ENCODE measurements around the gene PDE8B.
A peak's percentile ranks its signal among the peaks of the same experiment; 100 is the strongest.

PDE8B gene

DNA sequence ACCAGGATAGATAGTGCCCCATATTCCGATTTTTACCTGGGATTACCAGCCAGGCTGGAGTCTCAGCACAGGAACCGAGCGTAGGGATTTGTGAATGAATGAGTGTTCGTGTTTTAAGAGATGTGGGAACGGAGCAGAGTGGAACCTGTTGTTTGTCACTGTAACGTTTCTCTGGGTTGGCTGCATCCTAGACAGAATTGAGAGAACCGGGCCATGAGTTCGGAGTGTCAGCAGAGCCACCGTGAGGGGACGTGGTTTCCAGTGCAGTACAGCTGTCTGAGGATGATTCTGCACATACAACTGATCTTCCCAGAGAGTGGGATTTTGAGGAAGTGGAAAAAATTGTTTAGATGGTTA, 1.2 kb downstream of the PDE8B start:
- no peak for ATAC-seq (ENCODE audit: insufficient read depth, low read depth)
- no peak overlapping the region for H3K27ac ChIP-seq (ENCODE audit: low read length)
- no peak overlapping the region for H2AFZ ChIP-seq (ENCODE audit: low read depth, low read length)
- H4K20me1 ChIP-seq (ENCODE audit: insufficient read depth, low read length) = no peaks in the 10 kb centered on the region
- H3K27me3 ChIP-seq (ENCODE audit: insufficient read depth, low read length, poor library complexity) = peaks cover 13% of the 10 kb centered on the region
- no peak for DNase-seq
- no peaks in the 10 kb centered on the region for H3K9me3 ChIP-seq (ENCODE audit: insufficient read depth, low read length, severe bottlenecking)
- H3K36me3 ChIP-seq (ENCODE audit: insufficient read depth, low read length) = no peaks in the 10 kb centered on the region
- H3K9ac ChIP-seq (ENCODE audit: low read depth, low read length) = no peak overlapping the region
- H3K4me2 ChIP-seq (ENCODE audit: insufficient read depth, low read length) = no peak overlapping the region
- no peak overlapping the region for H3K4me3 ChIP-seq (ENCODE audit: low read depth in 1 of 2, low read length in 2 of 2)
- no peaks in the 10 kb centered on the region for H3K4me1 ChIP-seq (ENCODE audit: insufficient read depth, low read length)
- no peaks in the 10 kb centered on the region for H3K79me2 ChIP-seq (ENCODE audit: insufficient read depth, low read length)
- TF ChIP-seq, protein P1, sequence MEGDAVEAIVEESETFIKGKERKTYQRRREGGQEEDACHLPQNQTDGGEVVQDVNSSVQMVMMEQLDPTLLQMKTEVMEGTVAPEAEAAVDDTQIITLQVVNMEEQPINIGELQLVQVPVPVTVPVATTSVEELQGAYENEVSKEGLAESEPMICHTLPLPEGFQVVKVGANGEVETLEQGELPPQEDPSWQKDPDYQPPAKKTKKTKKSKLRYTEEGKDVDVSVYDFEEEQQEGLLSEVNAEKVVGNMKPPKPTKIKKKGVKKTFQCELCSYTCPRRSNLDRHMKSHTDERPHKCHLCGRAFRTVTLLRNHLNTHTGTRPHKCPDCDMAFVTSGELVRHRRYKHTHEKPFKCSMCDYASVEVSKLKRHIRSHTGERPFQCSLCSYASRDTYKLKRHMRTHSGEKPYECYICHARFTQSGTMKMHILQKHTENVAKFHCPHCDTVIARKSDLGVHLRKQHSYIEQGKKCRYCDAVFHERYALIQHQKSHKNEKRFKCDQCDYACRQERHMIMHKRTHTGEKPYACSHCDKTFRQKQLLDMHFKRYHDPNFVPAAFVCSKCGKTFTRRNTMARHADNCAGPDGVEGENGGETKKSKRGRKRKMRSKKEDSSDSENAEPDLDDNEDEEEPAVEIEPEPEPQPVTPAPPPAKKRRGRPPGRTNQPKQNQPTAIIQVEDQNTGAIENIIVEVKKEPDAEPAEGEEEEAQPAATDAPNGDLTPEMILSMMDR (IDR thresholded peaks at IDR 0.05; ENCODE audit: borderline replicate concordance, extremely low read depth, low read length, poor library complexity, severe bottlenecking) = no peak
- TF ChIP-seq EZH2 (IDR thresholded peaks at IDR 0.05; ENCODE audit: borderline replicate concordance, low read depth, low read length, severe bottlenecking) = no peak

DNA sequence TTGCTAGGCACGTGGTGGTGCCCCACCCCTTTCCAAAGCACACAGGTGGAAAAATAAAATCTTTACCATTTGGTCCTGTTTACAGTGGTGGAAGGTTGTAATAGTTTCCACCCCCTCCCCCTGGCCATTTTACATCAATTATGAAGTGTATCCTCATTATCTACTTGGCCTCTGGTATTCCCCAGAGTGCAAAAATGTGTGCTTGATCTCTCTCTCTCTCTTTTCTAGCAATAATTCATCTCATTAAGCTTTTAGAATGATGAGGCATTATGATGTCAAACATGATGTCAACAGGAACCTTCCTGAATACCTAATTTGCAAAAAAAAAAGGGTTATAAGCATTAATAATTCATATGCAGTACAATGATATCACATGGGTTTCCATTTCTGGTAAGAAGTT, 3.1 kb downstream of the PDE8B start:
- Histone ChIP-seq H3K4me2 (ENCODE audit: insufficient read depth, low read length) (no peak overlapping the region), H3K36me3 (ENCODE audit: insufficient read depth, low read length) (no peaks in the 10 kb centered on the region), H3K27me3 (ENCODE audit: insufficient read depth, low read length, poor library complexity) (peaks cover 8% of the 10 kb centered on the region), H3K9me3 (ENCODE audit: insufficient read depth, low read length, severe bottlenecking) (no peaks in the 10 kb centered on the region), H3K79me2 (ENCODE audit: insufficient read depth, low read length) (no peaks in the 10 kb centered on the region), H4K20me1 (ENCODE audit: insufficient read depth, low read length) (no peaks in the 10 kb centered on the region), H3K4me1 (ENCODE audit: insufficient read depth, low read length) (no peaks in the 10 kb centered on the region), H3K9ac (ENCODE audit: low read depth, low read length) (no peak overlapping the region), H2AFZ (ENCODE audit: low read depth, low read length) (no peak overlapping the region), H3K27ac (ENCODE audit: low read length) (no peak overlapping the region), H3K4me3 (ENCODE audit: low read depth in 1 of 2, low read length in 2 of 2) (no peak overlapping the region)
- DNase-seq = no peak
- no peak for ATAC-seq (ENCODE audit: insufficient read depth, low read depth)
- TF ChIP-seq, protein P1 (IDR thresholded peaks at IDR 0.05; ENCODE audit: borderline replicate concordance, extremely low read depth, low read length, poor library complexity, severe bottlenecking) = no peak

DNA sequence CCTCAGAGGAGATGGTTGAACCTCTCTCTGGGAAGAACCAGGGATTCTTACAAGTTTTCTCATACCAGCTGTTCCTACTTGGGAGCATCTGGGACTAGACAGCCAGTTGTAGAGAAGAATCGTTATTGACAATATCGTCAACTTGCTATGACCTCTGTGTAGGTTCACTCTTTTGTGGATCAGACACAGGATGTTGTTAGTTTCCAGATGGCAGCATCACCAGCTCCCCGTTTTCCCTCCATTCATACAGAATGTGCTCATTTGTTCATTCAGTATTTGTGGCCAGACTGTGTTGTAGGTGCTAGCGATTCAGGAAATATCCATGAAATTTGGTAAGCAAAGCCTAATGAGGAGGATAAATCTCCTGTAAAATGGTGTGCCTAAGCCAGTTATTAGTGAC, 3.7 kb downstream of the PDE8B start:
- no peaks in the 10 kb centered on the region for H3K9me3 ChIP-seq (ENCODE audit: insufficient read depth, low read length, severe bottlenecking)
- H2AFZ ChIP-seq (ENCODE audit: low read depth, low read length) = no peak overlapping the region
- no peak for DNase-seq
- no peaks in the 10 kb centered on the region for H4K20me1 ChIP-seq (ENCODE audit: insufficient read depth, low read length)
- no peak overlapping the region for H3K27ac ChIP-seq (ENCODE audit: low read length)
- no peaks in the 10 kb centered on the region for H3K4me1 ChIP-seq (ENCODE audit: insufficient read depth, low read length)
- H3K9ac ChIP-seq (ENCODE audit: low read depth, low read length) = no peak overlapping the region
- no peaks in the 10 kb centered on the region for H3K79me2 ChIP-seq (ENCODE audit: insufficient read depth, low read length)
- ATAC-seq (ENCODE audit: insufficient read depth, low read depth) = no peak
- H3K27me3 ChIP-seq (ENCODE audit: insufficient read depth, low read length, poor library complexity) = peaks cover 4% of the 10 kb centered on the region
- H3K4me3 ChIP-seq (ENCODE audit: low read depth in 1 of 2, low read length in 2 of 2) = no peak overlapping the region
- TF ChIP-seq, protein P1 (IDR thresholded peaks at IDR 0.05; ENCODE audit: borderline replicate concordance, extremely low read depth, low read length, poor library complexity, severe bottlenecking) = no peak
- TF ChIP-seq EZH2 (IDR thresholded peaks at IDR 0.05; ENCODE audit: borderline replicate concordance, low read depth, low read length, severe bottlenecking) = no peak
- H3K36me3 ChIP-seq (ENCODE audit: insufficient read depth, low read length) = no peaks in the 10 kb centered on the region
- no peak overlapping the region for H3K4me2 ChIP-seq (ENCODE audit: insufficient read depth, low read length)

DNA sequence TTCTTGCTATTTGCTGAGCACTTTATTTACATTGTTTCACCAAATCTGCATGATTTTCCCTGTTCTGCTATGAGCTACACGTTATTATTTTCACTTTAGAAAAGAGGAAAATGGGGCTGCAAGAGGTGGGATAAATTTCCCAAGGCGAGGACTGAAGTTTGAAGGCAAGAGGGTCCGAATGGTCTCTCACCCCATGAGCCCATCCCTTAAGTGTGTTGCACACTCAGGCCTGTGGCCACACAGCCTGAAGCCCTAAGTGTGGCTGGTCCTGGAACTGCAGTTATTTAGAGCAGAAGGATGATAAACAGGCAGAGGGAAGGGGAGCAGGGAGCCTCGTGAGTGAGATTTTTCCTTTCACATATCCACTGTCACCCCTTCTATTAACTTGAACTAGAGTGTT, 7.8 kb downstream of the PDE8B start:
- Histone ChIP-seq H3K9me3 (ENCODE audit: insufficient read depth, low read length, severe bottlenecking) (no peaks in the 10 kb centered on the region), H3K4me1 (ENCODE audit: insufficient read depth, low read length) (no peaks in the 10 kb centered on the region), H2AFZ (ENCODE audit: low read depth, low read length) (no peak overlapping the region), H3K4me2 (ENCODE audit: insufficient read depth, low read length) (no peak overlapping the region), H3K4me3 (ENCODE audit: low read depth in 1 of 2, low read length in 2 of 2) (no peak overlapping the region), H3K9ac (ENCODE audit: low read depth, low read length) (no peak overlapping the region), H3K79me2 (ENCODE audit: insufficient read depth, low read length) (no peaks in the 10 kb centered on the region), H3K27me3 (ENCODE audit: insufficient read depth, low read length, poor library complexity) (peaks cover 3% of the 10 kb centered on the region), H3K36me3 (ENCODE audit: insufficient read depth, low read length) (no peaks in the 10 kb centered on the region), H4K20me1 (ENCODE audit: insufficient read depth, low read length) (no peaks in the 10 kb centered on the region), H3K27ac (ENCODE audit: low read length) (no peak overlapping the region)
- no peak for DNase-seq
- ATAC-seq (ENCODE audit: insufficient read depth, low read depth) = no peak
- TF ChIP-seq, protein P1 (IDR thresholded peaks at IDR 0.05; ENCODE audit: borderline replicate concordance, extremely low read depth, low read length, poor library complexity, severe bottlenecking) = peak; percentile 22
- TF ChIP-seq EZH2 (IDR thresholded peaks at IDR 0.05; ENCODE audit: borderline replicate concordance, low read depth, low read length, severe bottlenecking) = no peak
